ENCODE results near the gene FSTL4.

DNA sequence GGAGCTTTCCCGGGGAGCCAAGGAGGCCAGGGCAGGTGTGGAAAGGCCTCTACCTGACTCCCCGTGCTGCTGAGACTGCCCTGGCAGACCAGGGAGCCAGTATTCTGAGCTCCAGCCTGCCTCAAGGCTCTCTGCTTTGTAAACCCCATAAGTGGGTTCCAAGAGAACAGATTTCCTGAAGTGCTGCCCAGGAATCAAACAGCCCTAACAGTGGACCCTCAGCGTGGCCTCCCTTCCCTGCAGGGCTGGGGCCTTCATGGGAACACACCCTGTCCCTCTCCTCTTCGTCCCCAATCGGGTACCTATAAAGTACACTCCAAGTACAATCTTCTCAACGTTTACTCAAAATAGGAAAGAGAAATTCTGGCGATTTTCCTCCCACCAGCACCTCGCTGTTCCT is 252.5 kb downstream of the FSTL4 start:
- no peak for TF ChIP-seq TOX (CRISPR knock-in tag; IDR thresholded peaks at IDR 0.05; ENCODE audit: borderline replicate concordance)
- TF ChIP-seq, protein P1, sequence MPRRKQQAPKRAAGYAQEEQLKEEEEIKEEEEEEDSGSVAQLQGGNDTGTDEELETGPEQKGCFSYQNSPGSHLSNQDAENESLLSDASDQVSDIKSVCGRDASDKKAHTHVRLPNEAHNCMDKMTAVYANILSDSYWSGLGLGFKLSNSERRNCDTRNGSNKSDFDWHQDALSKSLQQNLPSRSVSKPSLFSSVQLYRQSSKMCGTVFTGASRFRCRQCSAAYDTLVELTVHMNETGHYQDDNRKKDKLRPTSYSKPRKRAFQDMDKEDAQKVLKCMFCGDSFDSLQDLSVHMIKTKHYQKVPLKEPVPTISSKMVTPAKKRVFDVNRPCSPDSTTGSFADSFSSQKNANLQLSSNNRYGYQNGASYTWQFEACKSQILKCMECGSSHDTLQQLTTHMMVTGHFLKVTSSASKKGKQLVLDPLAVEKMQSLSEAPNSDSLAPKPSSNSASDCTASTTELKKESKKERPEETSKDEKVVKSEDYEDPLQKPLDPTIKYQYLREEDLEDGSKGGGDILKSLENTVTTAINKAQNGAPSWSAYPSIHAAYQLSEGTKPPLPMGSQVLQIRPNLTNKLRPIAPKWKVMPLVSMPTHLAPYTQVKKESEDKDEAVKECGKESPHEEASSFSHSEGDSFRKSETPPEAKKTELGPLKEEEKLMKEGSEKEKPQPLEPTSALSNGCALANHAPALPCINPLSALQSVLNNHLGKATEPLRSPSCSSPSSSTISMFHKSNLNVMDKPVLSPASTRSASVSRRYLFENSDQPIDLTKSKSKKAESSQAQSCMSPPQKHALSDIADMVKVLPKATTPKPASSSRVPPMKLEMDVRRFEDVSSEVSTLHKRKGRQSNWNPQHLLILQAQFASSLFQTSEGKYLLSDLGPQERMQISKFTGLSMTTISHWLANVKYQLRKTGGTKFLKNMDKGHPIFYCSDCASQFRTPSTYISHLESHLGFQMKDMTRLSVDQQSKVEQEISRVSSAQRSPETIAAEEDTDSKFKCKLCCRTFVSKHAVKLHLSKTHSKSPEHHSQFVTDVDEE (CRISPR knock-in tag; IDR thresholded peaks at IDR 0.05): no peak
- no peak for TF ChIP-seq BACH2 (CRISPR knock-in tag; IDR thresholded peaks at IDR 0.05; ENCODE audit: borderline replicate concordance)
- no peak for TF ChIP-seq CREB5 (CRISPR knock-in tag; IDR thresholded peaks at IDR 0.05; ENCODE audit: low read depth)
- no peak for TF ChIP-seq ZC3H10 (CRISPR knock-in tag; IDR thresholded peaks at IDR 0.05)
- no peak for TF ChIP-seq RARB (CRISPR knock-in tag; IDR thresholded peaks at IDR 0.05)
- no peak for TF ChIP-seq CSRNP3 (CRISPR knock-in tag; IDR thresholded peaks at IDR 0.05)
- TF ChIP-seq TCF4 (CRISPR knock-in tag; IDR thresholded peaks at IDR 0.05; ENCODE audit: borderline replicate concordance): no peak
- TF ChIP-seq ESRRG (CRISPR knock-in tag; IDR thresholded peaks at IDR 0.05): no peak
